SK-N-SH treated with all-trans-retinoic acid at 6 μM for 48 hours (cell line): ENCODE data around the gene HMOX1.

ENCODE experiments used
- ATAC-seq: fragments of 200-7000 bp; cut with Tn5 transposase; 3 replicates; pipeline ENCODE4 v1.9.1; 2020; ENCODE audit warnings: mild to moderate bottlenecking, moderate library complexity
- ARNTL ChIP-seq: fragments of 450-650 bp; formaldehyde crosslinking; IDR thresholded peaks from 2 replicates; pipeline ENCODE4 v1.5.0; 2020; ENCODE audit warnings: low read depth, mild to moderate bottlenecking, moderate library complexity, borderline replicate concordance
- BACH2 ChIP-seq: fragments of 250-450 bp; sonication (Bioruptor Pico); IDR thresholded peaks from 2 replicates; pipeline ENCODE4 v1.9.0; 2021; ENCODE audit warnings: mild to moderate bottlenecking, borderline replicate concordance
- CREB5 ChIP-seq: fragments of 250-450 bp; sonication (Bioruptor Pico); IDR thresholded peaks from 2 replicates; pipeline ENCODE4 v1.5.1; 2020; ENCODE audit warnings: low read depth, mild to moderate bottlenecking, moderate library complexity
- CSDC2 ChIP-seq: fragments of 250-450 bp; sonication (Bioruptor Pico); IDR thresholded peaks from 2 replicates; pipeline ENCODE4 v1.5.0; 2020; ENCODE audit warnings: mild to moderate bottlenecking, moderate library complexity
- CSRNP3 ChIP-seq: fragments of 250-450 bp; sonication (Bioruptor Pico); IDR thresholded peaks from 2 replicates; pipeline ENCODE4 v1.5.1; 2021; ENCODE audit warnings: mild to moderate bottlenecking, moderate library complexity
- ESRRG ChIP-seq: fragments of 250-450 bp; sonication (Bioruptor Pico); IDR thresholded peaks from 2 replicates; pipeline ENCODE4 v1.6.1; 2021; ENCODE audit warnings: mild to moderate bottlenecking
- ISL1 ChIP-seq: fragments of 250-450 bp; sonication (Bioruptor Pico); IDR thresholded peaks from 2 replicates; pipeline ENCODE4 v2.1.2; 2022; ENCODE audit warnings: mild to moderate bottlenecking, moderate library complexity
- OSR1 ChIP-seq: fragments of 250-450 bp; sonication (Bioruptor Pico); IDR thresholded peaks from 2 replicates; pipeline ENCODE4 v1.8.0; 2022; ENCODE audit warnings: moderate library complexity, mild to moderate bottlenecking, inconsistent platforms
- TCF4 ChIP-seq: fragments of 250-450 bp; sonication (Bioruptor Pico); IDR thresholded peaks from 2 replicates; pipeline ENCODE4 v1.8.0; 2021; ENCODE audit warnings: mild to moderate bottlenecking, moderate library complexity, borderline replicate concordance
- TOX ChIP-seq: fragments of 250-450 bp; sonication (Bioruptor Pico); IDR thresholded peaks from 2 replicates; pipeline ENCODE4 v1.8.0; 2021; ENCODE audit warnings: mild to moderate bottlenecking, moderate library complexity, borderline replicate concordance
- ZC3H10 ChIP-seq: fragments of 250-450 bp; sonication (Bioruptor Pico); IDR thresholded peaks from 2 replicates; pipeline ENCODE4 v1.5.1; 2021; ENCODE audit warnings: mild to moderate bottlenecking, moderate library complexity
- ZFP3 ChIP-seq: fragments of 250-450 bp; sonication (Bioruptor Pico); IDR thresholded peaks from 2 replicates; pipeline ENCODE4 v1.5.0; 2020; ENCODE audit warnings: mild to moderate bottlenecking, moderate library complexity
- ZFP30 ChIP-seq: fragments of 450-650 bp; formaldehyde crosslinking; IDR thresholded peaks from 2 replicates; pipeline ENCODE4 v1.5.0; 2022; ENCODE audit warnings: mild to moderate bottlenecking, moderate library complexity
- ZNF565 ChIP-seq: fragments of 450-650 bp; formaldehyde crosslinking; conservative IDR thresholded peaks from 2 replicates; pipeline ENCODE4 v1.5.0; 2020; ENCODE audit warnings: low read depth, mild to moderate bottlenecking, moderate library complexity
- ZNF70 ChIP-seq: fragments of 450-650 bp; formaldehyde crosslinking; IDR thresholded peaks from 2 replicates; pipeline ENCODE4 v1.5.0; 2020; ENCODE audit warnings: mild to moderate bottlenecking, moderate library complexity
- ZNF8 ChIP-seq: fragments of 450-650 bp; formaldehyde crosslinking; IDR thresholded peaks from 2 replicates; pipeline ENCODE4 v1.5.0; 2020; ENCODE audit warnings: mild to moderate bottlenecking, moderate library complexity
- TF ChIP-seq, protein P1 (sequence below): fragments of 250-450 bp; sonication (Bioruptor Pico); IDR thresholded peaks from 2 replicates; pipeline ENCODE4 v1.5.0; 2020; ENCODE audit warnings: mild to moderate bottlenecking, moderate library complexity
- TF ChIP-seq, protein P2 (sequence below): fragments of 250-450 bp; sonication (Bioruptor Pico); IDR thresholded peaks from 2 replicates; pipeline ENCODE4 v1.8.0; 2020; ENCODE audit warnings: mild to moderate bottlenecking, moderate library complexity, borderline replicate concordance

Gene HMOX1

DNA sequence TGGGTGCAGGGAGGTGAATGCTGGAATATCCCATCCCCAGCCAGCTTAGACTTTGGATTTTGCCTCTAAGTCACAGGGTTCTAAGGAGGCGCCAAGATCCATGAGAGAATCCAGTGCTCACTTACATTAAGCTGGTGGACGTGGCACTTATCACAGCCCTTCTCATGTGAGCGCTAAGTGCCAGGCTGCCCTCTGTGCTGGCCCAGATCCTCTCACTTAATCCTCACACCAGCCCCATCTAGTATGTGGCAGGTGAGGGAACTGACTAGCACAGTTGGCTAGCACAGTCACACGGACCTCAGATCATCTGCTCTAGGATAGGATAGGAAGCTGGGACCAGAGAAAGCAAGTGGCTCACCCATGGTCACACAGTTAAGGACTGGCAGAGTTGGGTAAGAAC, 3.6 kb downstream of the HMOX1 start:
- no peak for TF ChIP-seq ARNTL (CRISPR knock-in tag)
- TF ChIP-seq ISL1 (CRISPR knock-in tag) = no peak
- no peak for TF ChIP-seq ZNF565
- TF ChIP-seq ZNF70 (CRISPR knock-in tag) = no peak
- TF ChIP-seq TCF4 = no peak
- TF ChIP-seq, protein P1, sequence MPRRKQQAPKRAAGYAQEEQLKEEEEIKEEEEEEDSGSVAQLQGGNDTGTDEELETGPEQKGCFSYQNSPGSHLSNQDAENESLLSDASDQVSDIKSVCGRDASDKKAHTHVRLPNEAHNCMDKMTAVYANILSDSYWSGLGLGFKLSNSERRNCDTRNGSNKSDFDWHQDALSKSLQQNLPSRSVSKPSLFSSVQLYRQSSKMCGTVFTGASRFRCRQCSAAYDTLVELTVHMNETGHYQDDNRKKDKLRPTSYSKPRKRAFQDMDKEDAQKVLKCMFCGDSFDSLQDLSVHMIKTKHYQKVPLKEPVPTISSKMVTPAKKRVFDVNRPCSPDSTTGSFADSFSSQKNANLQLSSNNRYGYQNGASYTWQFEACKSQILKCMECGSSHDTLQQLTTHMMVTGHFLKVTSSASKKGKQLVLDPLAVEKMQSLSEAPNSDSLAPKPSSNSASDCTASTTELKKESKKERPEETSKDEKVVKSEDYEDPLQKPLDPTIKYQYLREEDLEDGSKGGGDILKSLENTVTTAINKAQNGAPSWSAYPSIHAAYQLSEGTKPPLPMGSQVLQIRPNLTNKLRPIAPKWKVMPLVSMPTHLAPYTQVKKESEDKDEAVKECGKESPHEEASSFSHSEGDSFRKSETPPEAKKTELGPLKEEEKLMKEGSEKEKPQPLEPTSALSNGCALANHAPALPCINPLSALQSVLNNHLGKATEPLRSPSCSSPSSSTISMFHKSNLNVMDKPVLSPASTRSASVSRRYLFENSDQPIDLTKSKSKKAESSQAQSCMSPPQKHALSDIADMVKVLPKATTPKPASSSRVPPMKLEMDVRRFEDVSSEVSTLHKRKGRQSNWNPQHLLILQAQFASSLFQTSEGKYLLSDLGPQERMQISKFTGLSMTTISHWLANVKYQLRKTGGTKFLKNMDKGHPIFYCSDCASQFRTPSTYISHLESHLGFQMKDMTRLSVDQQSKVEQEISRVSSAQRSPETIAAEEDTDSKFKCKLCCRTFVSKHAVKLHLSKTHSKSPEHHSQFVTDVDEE = no peak
- no peak for TF ChIP-seq BACH2 (CRISPR knock-in tag)
- TF ChIP-seq, protein P2, sequence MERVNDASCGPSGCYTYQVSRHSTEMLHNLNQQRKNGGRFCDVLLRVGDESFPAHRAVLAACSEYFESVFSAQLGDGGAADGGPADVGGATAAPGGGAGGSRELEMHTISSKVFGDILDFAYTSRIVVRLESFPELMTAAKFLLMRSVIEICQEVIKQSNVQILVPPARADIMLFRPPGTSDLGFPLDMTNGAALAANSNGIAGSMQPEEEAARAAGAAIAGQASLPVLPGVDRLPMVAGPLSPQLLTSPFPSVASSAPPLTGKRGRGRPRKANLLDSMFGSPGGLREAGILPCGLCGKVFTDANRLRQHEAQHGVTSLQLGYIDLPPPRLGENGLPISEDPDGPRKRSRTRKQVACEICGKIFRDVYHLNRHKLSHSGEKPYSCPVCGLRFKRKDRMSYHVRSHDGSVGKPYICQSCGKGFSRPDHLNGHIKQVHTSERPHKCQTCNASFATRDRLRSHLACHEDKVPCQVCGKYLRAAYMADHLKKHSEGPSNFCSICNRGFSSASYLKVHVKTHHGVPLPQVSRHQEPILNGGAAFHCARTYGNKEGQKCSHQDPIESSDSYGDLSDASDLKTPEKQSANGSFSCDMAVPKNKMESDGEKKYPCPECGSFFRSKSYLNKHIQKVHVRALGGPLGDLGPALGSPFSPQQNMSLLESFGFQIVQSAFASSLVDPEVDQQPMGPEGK = no peak
- no peak for TF ChIP-seq CSDC2 (CRISPR knock-in tag)
- TF ChIP-seq ZC3H10 = no peak
- no peak for TF ChIP-seq ZFP30 (CRISPR knock-in tag)
- no peak for TF ChIP-seq CREB5 (CRISPR knock-in tag)
- TF ChIP-seq CSRNP3 (CRISPR knock-in tag) = no peak
- TF ChIP-seq ZNF8 (CRISPR knock-in tag) = no peak
- ATAC-seq = no peak

DNA sequence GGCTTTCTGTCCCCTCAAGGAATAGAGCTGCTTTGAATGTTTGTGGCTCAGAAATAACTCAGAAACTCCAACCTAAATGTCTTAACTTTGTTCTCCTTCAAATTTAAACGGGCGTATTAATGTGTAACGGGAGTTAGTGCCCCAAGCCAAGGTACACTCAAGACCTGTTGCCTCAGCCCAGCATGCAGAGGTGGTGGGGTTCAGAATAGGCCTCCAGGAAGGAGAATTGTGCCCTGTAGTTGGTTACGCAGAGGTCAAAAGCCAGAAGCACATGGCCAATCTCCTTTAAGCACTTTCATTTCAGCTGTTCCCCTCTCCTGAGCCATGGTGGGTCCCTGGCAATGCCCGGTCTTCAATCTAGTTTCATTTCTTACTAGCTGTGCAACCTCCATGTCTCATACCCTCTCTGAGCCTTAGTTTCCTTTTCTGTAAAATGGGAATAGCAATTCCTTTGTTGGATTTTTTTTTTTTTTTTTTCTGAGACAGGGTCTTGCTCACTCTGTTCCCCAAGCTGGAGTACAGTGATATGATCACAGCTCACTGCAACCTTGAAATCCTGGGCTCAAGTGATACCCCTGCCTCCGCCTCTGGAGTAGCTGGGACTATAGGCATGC, 4.2 kb downstream of the HMOX1 start:
- no peak for ATAC-seq
- no peak for TF ChIP-seq ZNF565

DNA sequence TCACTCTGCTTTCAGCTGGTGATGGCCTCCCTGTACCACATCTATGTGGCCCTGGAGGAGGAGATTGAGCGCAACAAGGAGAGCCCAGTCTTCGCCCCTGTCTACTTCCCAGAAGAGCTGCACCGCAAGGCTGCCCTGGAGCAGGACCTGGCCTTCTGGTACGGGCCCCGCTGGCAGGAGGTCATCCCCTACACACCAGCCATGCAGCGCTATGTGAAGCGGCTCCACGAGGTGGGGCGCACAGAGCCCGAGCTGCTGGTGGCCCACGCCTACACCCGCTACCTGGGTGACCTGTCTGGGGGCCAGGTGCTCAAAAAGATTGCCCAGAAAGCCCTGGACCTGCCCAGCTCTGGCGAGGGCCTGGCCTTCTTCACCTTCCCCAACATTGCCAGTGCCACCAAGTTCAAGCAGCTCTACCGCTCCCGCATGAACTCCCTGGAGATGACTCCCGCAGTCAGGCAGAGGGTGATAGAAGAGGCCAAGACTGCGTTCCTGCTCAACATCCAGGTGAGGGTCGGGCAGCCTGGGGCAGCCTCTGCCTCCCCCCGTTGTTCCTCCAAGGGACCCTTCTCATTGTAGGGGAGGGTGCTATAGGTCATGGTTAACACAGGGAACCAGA, 5.9 kb downstream of the HMOX1 start:
- TF ChIP-seq CSDC2 (CRISPR knock-in tag) = no peak
- no peak for TF ChIP-seq ESRRG
- TF ChIP-seq ARNTL (CRISPR knock-in tag) = no peak
- TF ChIP-seq, protein P2 = no peak
- TF ChIP-seq OSR1 = no peak
- no peak for TF ChIP-seq ISL1 (CRISPR knock-in tag)
- ATAC-seq = no peak

- TF ChIP-seq, protein P1 = no peak
- TF ChIP-seq ZFP3 (CRISPR knock-in tag) = no peak
- TF ChIP-seq TOX = no peak
- no peak for TF ChIP-seq ESRRG
- no peak for TF ChIP-seq ISL1 (CRISPR knock-in tag)
- TF ChIP-seq ARNTL (CRISPR knock-in tag) = no peak
- TF ChIP-seq ZFP30 (CRISPR knock-in tag) = no peak
- no peak for TF ChIP-seq OSR1
- no peak for TF ChIP-seq ZNF70 (CRISPR knock-in tag)
- TF ChIP-seq, protein P2 = no peak
- no peak for ATAC-seq
These were observed 10.0 kb downstream of the HMOX1 start for GRCh38 chr22:35390933-35391332.
